PFSK-1 (cell line): Measurements from ENCODE around the gene CCDC92B.

Experiments
- FOXP2 ChIP-seq: optimal IDR thresholded peaks from 2 replicates; pipeline ENCODE3; 2011; ENCODE audit warnings: borderline replicate concordance, control low read depth, inconsistent platforms; ENCODE audit not compliant: insufficient read depth; ENCODE audit errors: extremely low read length, extremely low read depth
- POLR2AphosphoS5 ChIP-seq: IDR thresholded peaks from 2 replicates; pipeline ENCODE4 v1.6.1; 2012; ENCODE audit warnings: low read depth, mild to moderate bottlenecking, control low read depth, low read length, moderate library complexity
- REST ChIP-seq, 2 experiments: IDR thresholded peaks; 2 replicates each; pipeline versions ENCODE4 v1.6.1 to v1.8.0; 2011 to 2012; ENCODE audit warnings: low read depth in 2 of 2, low read length in 2 of 2, control low read depth in 1 of 2, inconsistent platforms in 1 of 2, mild to moderate bottlenecking in 1 of 2, moderate library complexity in 1 of 2; ENCODE audit not compliant: insufficient read depth in 1 of 2
- SIN3A ChIP-seq: IDR thresholded peaks from 2 replicates; pipeline ENCODE4 v1.6.1; 2012; ENCODE audit warnings: mild to moderate bottlenecking, low read length, moderate library complexity, borderline replicate concordance; ENCODE audit not compliant: insufficient read depth
- TAF1 ChIP-seq: IDR thresholded peaks from 2 replicates; pipeline ENCODE4 v1.6.1; 2012; ENCODE audit warnings: low read length, control low read depth, borderline replicate concordance; ENCODE audit not compliant: insufficient read depth

Gene CCDC92B

GRCh38 chr17:2710803-2711607, 38.4 kb downstream of the CCDC92B start:
- no peak for TF ChIP-seq FOXP2
- TF ChIP-seq TAF1: peak; percentile 1; the same call in 1 of the 2 replicates

- TF ChIP-seq SIN3A: no peak
- TF ChIP-seq TAF1: no peak
- TF ChIP-seq FOXP2: no peak
- TF ChIP-seq POLR2AphosphoS5: no peak
- TF ChIP-seq REST (IDR thresholded peaks at IDR 0.05; ENCODE audit: insufficient read depth in 1 of 2, low read depth in 2 of 2, low read length in 2 of 2): no peak
Observed at GRCh38 chr17:2710071-2710802, 39.2 kb downstream of the CCDC92B start.

GRCh38 chr17:2709183-2709661, 40.2 kb downstream of the CCDC92B start:
- no peak for TF ChIP-seq REST (IDR thresholded peaks at IDR 0.05; ENCODE audit: insufficient read depth in 1 of 2, low read depth in 2 of 2, low read length in 2 of 2)
- no peak for TF ChIP-seq TAF1
- TF ChIP-seq FOXP2: no peak
- TF ChIP-seq SIN3A: no peak
- TF ChIP-seq POLR2AphosphoS5: no peak

GRCh38 chr17:2708585-2709182, 40.8 kb downstream of the CCDC92B start:
- no peak for TF ChIP-seq TAF1
- TF ChIP-seq FOXP2: no peak
- no peak for TF ChIP-seq POLR2AphosphoS5
- TF ChIP-seq REST (IDR thresholded peaks at IDR 0.05; ENCODE audit: insufficient read depth in 1 of 2, low read depth in 2 of 2, low read length in 2 of 2): no peak
- TF ChIP-seq SIN3A: no peak

- TF ChIP-seq FOXP2 (no peak), POLR2AphosphoS5 (no peak), SIN3A (no peak), REST (IDR thresholded peaks at IDR 0.05; ENCODE audit: insufficient read depth in 1 of 2, low read depth in 2 of 2, low read length in 2 of 2) (no peak), TAF1 (no peak)
Observed at GRCh38 chr17:2707721-2708584, 41.5 kb downstream of the CCDC92B start.
